Skeletal muscle satellite cell (primary cell): ENCODE results near the gene CYTH1.

Experiments
- H3K27me3 ChIP-seq: 2 replicates; pipeline ENCODE4 v1.7.0; 2013; ENCODE audit warnings: low read length; ENCODE audit not compliant: control insufficient read depth, insufficient read depth
- H3K36me3 ChIP-seq: 2 replicates; pipeline ENCODE4 v1.7.0; 2013; ENCODE audit warnings: mild to moderate bottlenecking, control low read depth, low read length; ENCODE audit not compliant: insufficient read depth
- H3K4me1 ChIP-seq: 2 replicates; pipeline ENCODE4 v1.7.0; 2013; ENCODE audit warnings: low read length; ENCODE audit not compliant: control insufficient read depth, insufficient read depth
- H3K4me2 ChIP-seq: 2 replicates; pipeline ENCODE4 v1.7.0; 2013; ENCODE audit warnings: mild to moderate bottlenecking, low read length
- H3K4me3 ChIP-seq: 2 replicates; pipeline ENCODE4 v1.7.0; 2013; ENCODE audit warnings: low read length
- H3K9ac ChIP-seq: 2 replicates; pipeline ENCODE4 v1.7.0; 2013; ENCODE audit warnings: mild to moderate bottlenecking, low read depth, low read length, moderate library complexity
- H3K9me3 ChIP-seq: replicated peaks from 2 replicates; pipeline ENCODE4 v1.7.0; 2013; ENCODE audit warnings: mild to moderate bottlenecking, control low read depth, low read length

CYTH1 gene

GRCh38 chr17:78739331-78739931 lies 42.6 kb downstream of the CYTH1 start:
- Histone ChIP-seq H3K4me3 (no peak overlapping the region), H3K4me2 (no peak overlapping the region), H3K9me3 (no peaks in the 10 kb centered on the region), H3K4me1 (peaks cover 26% of the 10 kb centered on the region), H3K27me3 (no peaks in the 10 kb centered on the region), H3K9ac (no peak overlapping the region), H3K36me3 (no peaks in the 10 kb centered on the region)

GRCh38 chr17:78738698-78739097 lies 43.4 kb downstream of the CYTH1 start:
- H3K9ac ChIP-seq = no peak overlapping the region
- H3K27me3 ChIP-seq = no peaks in the 10 kb centered on the region
- H3K9me3 ChIP-seq = no peaks in the 10 kb centered on the region
- no peaks in the 10 kb centered on the region for H3K36me3 ChIP-seq
- H3K4me2 ChIP-seq = no peak overlapping the region
- H3K4me1 ChIP-seq = peaks cover 27% of the 10 kb centered on the region
- H3K4me3 ChIP-seq = no peak overlapping the region

- H3K27me3 ChIP-seq = no peaks in the 10 kb centered on the region
- H3K4me1 ChIP-seq = peaks cover 31% of the 10 kb centered on the region
- no peak overlapping the region for H3K4me3 ChIP-seq
- H3K4me2 ChIP-seq = no peak overlapping the region
- no peaks in the 10 kb centered on the region for H3K36me3 ChIP-seq
- H3K9ac ChIP-seq = no peak overlapping the region
- H3K9me3 ChIP-seq = no peaks in the 10 kb centered on the region
These were observed 43.8 kb downstream of the CYTH1 start for GRCh38 chr17:78738278-78738677.

- H3K4me3 ChIP-seq = no peak overlapping the region
These were observed 44.7 kb downstream of the CYTH1 start for GRCh38 chr17:78737332-78737731.

GRCh38 chr17:78736526-78737079 lies 45.5 kb downstream of the CYTH1 start:
- Histone ChIP-seq H3K9ac (no peak overlapping the region), H3K27me3 (no peaks in the 10 kb centered on the region), H3K4me3 (no peak overlapping the region), H3K9me3 (no peaks in the 10 kb centered on the region), H3K4me2 (no peak overlapping the region), H3K4me1 (peaks cover 32% of the 10 kb centered on the region), H3K36me3 (no peaks in the 10 kb centered on the region)

More at GRCh38 chr17:78737332-78737731, 44.7 kb downstream of the CYTH1 start:
- Histone ChIP-seq H3K4me1 (peaks cover 32% of the 10 kb centered on the region), H3K4me2 (peak overlapping the region; percentile 23), H3K9ac (no peak overlapping the region), H3K36me3 (no peaks in the 10 kb centered on the region), H3K9me3 (no peaks in the 10 kb centered on the region), H3K27me3 (no peaks in the 10 kb centered on the region)

GRCh38 chr17:78735832-78736525 lies 46.1 kb downstream of the CYTH1 start:
- H3K4me3 ChIP-seq = no peak overlapping the region
- H3K9ac ChIP-seq = no peak overlapping the region
- H3K27me3 ChIP-seq = no peaks in the 10 kb centered on the region
- H3K4me2 ChIP-seq = peak overlapping the region; percentile 34
- H3K36me3 ChIP-seq = no peaks in the 10 kb centered on the region
- peaks cover 32% of the 10 kb centered on the region for H3K4me1 ChIP-seq
- no peaks in the 10 kb centered on the region for H3K9me3 ChIP-seq

- H3K9me3 ChIP-seq = no peaks in the 10 kb centered on the region
- H3K4me3 ChIP-seq = no peak overlapping the region
- H3K9ac ChIP-seq = no peak overlapping the region
- no peak overlapping the region for H3K4me2 ChIP-seq
- no peaks in the 10 kb centered on the region for H3K36me3 ChIP-seq
- H3K4me1 ChIP-seq = peaks cover 32% of the 10 kb centered on the region
- no peaks in the 10 kb centered on the region for H3K27me3 ChIP-seq
These were observed 47.1 kb downstream of the CYTH1 start for GRCh38 chr17:78734793-78735641.

- Histone ChIP-seq H3K27me3 (no peaks in the 10 kb centered on the region), H3K9me3 (no peaks in the 10 kb centered on the region), H3K4me3 (no peak overlapping the region), H3K36me3 (no peaks in the 10 kb centered on the region), H3K9ac (no peak overlapping the region), H3K4me2 (no peak overlapping the region), H3K4me1 (peaks cover 26% of the 10 kb centered on the region)
These were observed 49.7 kb downstream of the CYTH1 start for GRCh38 chr17:78732354-78732753.

- H3K9ac ChIP-seq = no peak overlapping the region
- no peaks in the 10 kb centered on the region for H3K9me3 ChIP-seq
- H3K36me3 ChIP-seq = no peaks in the 10 kb centered on the region
- H3K4me2 ChIP-seq = no peak overlapping the region
- no peak overlapping the region for H3K4me3 ChIP-seq
- no peaks in the 10 kb centered on the region for H3K27me3 ChIP-seq
- H3K4me1 ChIP-seq = peaks cover 22% of the 10 kb centered on the region
These were observed 50.2 kb downstream of the CYTH1 start for GRCh38 chr17:78731904-78732303.

- H3K4me3 ChIP-seq = no peak overlapping the region
- H3K4me1 ChIP-seq = peaks cover 7% of the 10 kb centered on the region
- no peaks in the 10 kb centered on the region for H3K36me3 ChIP-seq
- H3K9ac ChIP-seq = no peak overlapping the region
- no peak overlapping the region for H3K4me2 ChIP-seq
- no peaks in the 10 kb centered on the region for H3K27me3 ChIP-seq
- no peaks in the 10 kb centered on the region for H3K9me3 ChIP-seq
These were observed 52.4 kb downstream of the CYTH1 start for GRCh38 chr17:78729641-78730040.

- no peak overlapping the region for H3K9ac ChIP-seq
- no peak overlapping the region for H3K4me3 ChIP-seq
- no peak overlapping the region for H3K4me2 ChIP-seq
- H3K27me3 ChIP-seq = no peaks in the 10 kb centered on the region
- H3K9me3 ChIP-seq = no peaks in the 10 kb centered on the region
- peaks cover 9% of the 10 kb centered on the region for H3K4me1 ChIP-seq
- H3K36me3 ChIP-seq = no peaks in the 10 kb centered on the region
These were observed 53.6 kb downstream of the CYTH1 start for GRCh38 chr17:78728495-78728894.
